H9 (cell line): Measurements from ENCODE around the gene GALNT16. TPM values are rescaled to one million over a fixed set of nuclear protein-coding genes. Genes with fewer than 3 reads are reported as not detected.

ENCODE experiments used
- DNase-seq: peaks from one replicate; pipeline ENCODE4 v3.0.0-alpha.2; 2017
- H2AFZ ChIP-seq: one replicate; pipeline ENCODE4 v1.6.1; 2013; ENCODE audit warnings: mild to moderate bottlenecking, low read length, control low read depth, moderate library complexity
- H2AK5ac ChIP-seq: 2 replicates; pipeline ENCODE4 v1.6.1; 2013; ENCODE audit warnings: low read length, control low read depth, mixed read lengths; ENCODE audit not compliant: insufficient read length
- H2BK120ac ChIP-seq: one replicate; pipeline ENCODE4 v1.6.1; 2013; ENCODE audit warnings: low read depth, mild to moderate bottlenecking, low read length, control low read depth, inconsistent platforms; ENCODE audit not compliant: poor library complexity, severe bottlenecking
- H2BK12ac ChIP-seq: 2 replicates; pipeline ENCODE4 v1.6.1; 2013; ENCODE audit warnings: low read length, control low read depth, mixed read lengths, low read depth; ENCODE audit not compliant: insufficient read length
- H2BK15ac ChIP-seq: 2 replicates; pipeline ENCODE4 v1.6.1; 2013; ENCODE audit warnings: low read depth, low read length, control low read depth
- H2BK20ac ChIP-seq: one replicate; pipeline ENCODE4 v1.6.1; 2013; ENCODE audit warnings: low read depth, mild to moderate bottlenecking, low read length, control low read depth, inconsistent platforms; ENCODE audit not compliant: poor library complexity, severe bottlenecking
- H2BK5ac ChIP-seq: 2 replicates; pipeline ENCODE4 v1.6.1; 2013; ENCODE audit warnings: low read length, control low read depth, mixed read lengths; ENCODE audit not compliant: insufficient read length
- H3K14ac ChIP-seq: 2 replicates; pipeline ENCODE4 v1.6.1; 2013; ENCODE audit warnings: low read length, control low read depth; ENCODE audit not compliant: insufficient read depth
- H3K18ac ChIP-seq: 2 replicates; pipeline ENCODE4 v1.6.1; 2013; ENCODE audit warnings: low read depth, mild to moderate bottlenecking, mixed read lengths, low read length, control low read depth; ENCODE audit not compliant: insufficient read length
- H3K23ac ChIP-seq: 2 replicates; pipeline ENCODE4 v1.6.1; 2013; ENCODE audit warnings: low read length, control low read depth, mixed read lengths, low read depth; ENCODE audit not compliant: insufficient read length
- H3K23me2 ChIP-seq: 2 replicates; pipeline ENCODE4 v1.6.1; 2013; ENCODE audit warnings: low read depth, mild to moderate bottlenecking, mixed read lengths, low read length, control low read depth; ENCODE audit not compliant: insufficient read length, poor library complexity, severe bottlenecking
- H3K27ac ChIP-seq: 2 replicates; pipeline ENCODE4 v1.5.1; 2013; ENCODE audit warnings: low read length, control low read depth, mixed read lengths, low read depth; ENCODE audit not compliant: insufficient read length
- H3K27me3 ChIP-seq: 2 replicates; pipeline ENCODE4 v1.6.1; 2013; ENCODE audit warnings: low read length, control low read depth, inconsistent platforms; ENCODE audit not compliant: insufficient read depth
- H3K4ac ChIP-seq: 2 replicates; pipeline ENCODE4 v1.6.1; 2013; ENCODE audit warnings: low read depth, mild to moderate bottlenecking, control low read depth, inconsistent platforms, low read length, moderate library complexity
- H3K4me1 ChIP-seq: 2 replicates; pipeline ENCODE4 v1.6.1; 2013; ENCODE audit warnings: low read length, control low read depth, inconsistent platforms; ENCODE audit not compliant: insufficient read depth
- H3K4me2 ChIP-seq: 2 replicates; pipeline ENCODE4 v1.6.1; 2013; ENCODE audit warnings: low read length, control low read depth, mixed read lengths; ENCODE audit not compliant: insufficient read length, insufficient read depth
- H3K56ac ChIP-seq: 2 replicates; pipeline ENCODE4 v1.6.1; 2013; ENCODE audit warnings: low read depth, mild to moderate bottlenecking, mixed read lengths, low read length, control low read depth; ENCODE audit not compliant: insufficient read length
- H3K79me1 ChIP-seq: 2 replicates; pipeline ENCODE4 v1.6.1; 2013; ENCODE audit warnings: low read depth, mild to moderate bottlenecking, moderate library complexity, low read length, control low read depth, inconsistent platforms; ENCODE audit not compliant: insufficient read depth, poor library complexity, severe bottlenecking
- H3K79me2 ChIP-seq: 2 replicates; pipeline ENCODE4 v1.6.1; 2013; ENCODE audit warnings: low read length, control low read depth, inconsistent platforms; ENCODE audit not compliant: insufficient read depth
- H3K9ac ChIP-seq: 2 replicates; pipeline ENCODE4 v1.6.1; 2013; ENCODE audit warnings: low read length, control low read depth, mixed read lengths; ENCODE audit not compliant: insufficient read length; ENCODE audit errors: extremely low read depth
- H3K9me3 ChIP-seq: one replicate; pipeline ENCODE4 v1.6.1; 2013; ENCODE audit warnings: low read depth, low read length, inconsistent platforms; ENCODE audit not compliant: control insufficient read depth
- H3T11ph ChIP-seq: one replicate; pipeline ENCODE4 v1.6.1; 2013; ENCODE audit warnings: mild to moderate bottlenecking, low read length, control low read depth, inconsistent platforms
- H4K20me1 ChIP-seq: one replicate; pipeline ENCODE4 v1.6.1; 2013; ENCODE audit not compliant: control insufficient read depth, insufficient read length, insufficient read depth
- H4K5ac ChIP-seq: 2 replicates; pipeline ENCODE4 v1.6.1; 2013; ENCODE audit warnings: low read depth, mild to moderate bottlenecking, mixed read lengths, low read length, control low read depth; ENCODE audit not compliant: insufficient read length
- H4K8ac ChIP-seq: replicated peaks from 2 replicates; pipeline ENCODE4 v1.6.1; 2013; ENCODE audit warnings: low read length, control low read depth, mixed read lengths, low read depth; ENCODE audit not compliant: insufficient read length
- H4K91ac ChIP-seq: 2 replicates; pipeline ENCODE4 v1.6.1; 2013; ENCODE audit warnings: low read depth, mild to moderate bottlenecking, moderate library complexity, mixed read lengths, low read length, control low read depth; ENCODE audit not compliant: insufficient read length
- H3K27ac Mint-ChIP-seq, 3 experiments: 2 replicates in 2 of 3; 3 replicates in 1 of 3; pipeline ENCODE4 v1.8.0; 2020 to 2021; ENCODE audit warnings: mixed read lengths in 3 of 3, mild to moderate bottlenecking in 1 of 3, moderate library complexity in 1 of 3
- H3K27me3 Mint-ChIP-seq: 2 replicates; pipeline ENCODE4 v1.8.0; 2021; ENCODE audit warnings: low read depth, mild to moderate bottlenecking, moderate library complexity, mixed read lengths
- H3K36me3 Mint-ChIP-seq, 3 experiments: 2 replicates in 2 of 3; 3 replicates in 1 of 3; pipeline ENCODE4 v1.8.0; 2020 to 2021; ENCODE audit warnings: low read depth in 3 of 3, mixed read lengths in 3 of 3; ENCODE audit not compliant: insufficient read depth in 1 of 3
- H3K4me1 Mint-ChIP-seq, 2 experiments: 2 replicates each; pipeline ENCODE4 v1.8.0; 2020; ENCODE audit warnings: mixed read lengths in 2 of 2
- H3K4me3 Mint-ChIP-seq, 2 experiments: 2 replicates in 1 of 2; 3 replicates in 1 of 2; pipeline ENCODE4 v1.8.0; 2020 to 2021; ENCODE audit warnings: mild to moderate bottlenecking in 2 of 2, mixed read lengths in 2 of 2, moderate library complexity in 1 of 2
- H3K9me3 Mint-ChIP-seq, 2 experiments: 2 replicates in 1 of 2; 3 replicates in 1 of 2; pipeline ENCODE4 v1.8.0; 2020; ENCODE audit warnings: mild to moderate bottlenecking in 2 of 2, mixed read lengths in 2 of 2, moderate library complexity in 1 of 2
- CTCF ChIP-seq: fragments of 200-600 bp; sonication (generic); conservative IDR thresholded peaks from 3 replicates; pipeline ENCODE4 v1.8.0; 2021; ENCODE audit warnings: antibody characterized with exemption, mild to moderate bottlenecking
- WGBS: extraction: QIAGEN DNeasy Blood & Tissue Kit; methylation state at CpG from one replicate; pipeline ENCODE4 v1.1.7; 2013; ENCODE audit warnings: missing lambda C conversion rate, low lambda C conversion rate, mixed read lengths; ENCODE audit not compliant: insufficient read length; ENCODE audit errors: extremely low coverage; 5-methylcytosine and 5-hydroxymethylcytosine counted together
- total RNA-seq: library from RNA; stranded (reverse); gene quantifications from 2 replicates; pipeline ENCODE4 v1.2.1, GENCODE V29; 2021

Gene GALNT16
- total RNA-seq, 1 experiment from 2014 or later, result 2.3 TPM

GRCh38 chr14:69328317-69328716 lies 68.4 kb downstream of the GALNT16 start:
- H3K79me2 ChIP-seq, result no peaks in the 10 kb centered on the region
- peaks cover 4% of the 10 kb centered on the region; the same call in 1 of the 2 replicates for H3K4me1 ChIP-seq
- H2AFZ ChIP-seq, result no peak overlapping the region
- no peak overlapping the region for H2BK15ac ChIP-seq
- no peak overlapping the region for H4K8ac ChIP-seq
- no peaks in the 10 kb centered on the region for H3K9me3 ChIP-seq
- H2AK5ac ChIP-seq, result no peak overlapping the region
- no peak for DNase-seq
- Mint-ChIP-seq H3K4me3 (no peak overlapping the region), H3K27me3 (peaks cover 2% of the 10 kb centered on the region; the same call in 1 of the 2 replicates), H3K27ac (no peak overlapping the region), H3K9me3 (no peaks in the 10 kb centered on the region), H3K4me1 (peaks cover 8% of the 10 kb centered on the region in 2 experiments), H3K36me3 (no peaks in the 10 kb centered on the region; a peak in 1 of 7 replicates)
- H3K9ac ChIP-seq, result no peak overlapping the region
- no peak overlapping the region for H3K27ac ChIP-seq
- H2BK20ac ChIP-seq, result no peak overlapping the region
- H4K5ac ChIP-seq, result no peak overlapping the region
- no peaks in the 10 kb centered on the region for H4K20me1 ChIP-seq
- no CpG with 5 or more reads among the region's 15 CpGs for WGBS
- H3T11ph ChIP-seq, result no peak overlapping the region
- no peak for TF ChIP-seq CTCF
- H3K27me3 ChIP-seq, result no peaks in the 10 kb centered on the region
- H3K56ac ChIP-seq, result no peak overlapping the region
- H2BK5ac ChIP-seq, result no peak overlapping the region
- H3K23ac ChIP-seq, result no peak overlapping the region
- H3K18ac ChIP-seq, result no peak overlapping the region
- no peak overlapping the region for H3K4ac ChIP-seq
- no peak overlapping the region for H3K14ac ChIP-seq
- H2BK120ac ChIP-seq, result no peak overlapping the region
- H3K23me2 ChIP-seq, result no peaks in the 10 kb centered on the region
- H4K91ac ChIP-seq, result no peak overlapping the region
- H3K79me1 ChIP-seq, result no peaks in the 10 kb centered on the region
- no peak overlapping the region for H2BK12ac ChIP-seq
- no peak overlapping the region for H3K4me2 ChIP-seq
